H54 (cell line): Measurements from ENCODE around the gene JARID2.
A peak's percentile ranks its signal among the peaks of the same experiment; 100 is the strongest.

Source experiments
- DNase-seq: peaks from one replicate; pipeline ENCODE4 v3.0.0; 2011; ENCODE audit warnings: low spot score, mixed read lengths; ENCODE audit not compliant: insufficient read length
- FAIRE-seq: peaks from 3 replicates; lab custom pipeline; 2011; peaks lifted over from hg19 to GRCh38; lab: Jason Lieb, UNC
- POLR2A ChIP-seq: IDR thresholded peaks from 2 replicates; pipeline ENCODE4 v1.6.1; 2011; ENCODE audit warnings: low read depth, mild to moderate bottlenecking, low read length

The JARID2 gene

GRCh38 chr6:15245361-15246216, at the start of gene JARID2:
Gene JARID2 (plus strand): TSS chr6:15246069. CDS start chr6:15246540, 471 bp downstream.
- peak; percentile 24; the same call in 1 of the 2 replicates for TF ChIP-seq POLR2A
- FAIRE-seq (peak; percentile 78), DNase-seq (peak; percentile 98)

GRCh38 chr6:15200087-15200486, 45.8 kb upstream of the JARID2 start:
- no peak for TF ChIP-seq POLR2A
- FAIRE-seq (no peak), DNase-seq (no peak)

- FAIRE-seq (no peak), DNase-seq (no peak)
- TF ChIP-seq POLR2A: no peak
Measured at GRCh38 chr6:15205321-15205720, 40.5 kb upstream of the JARID2 start.

- TF ChIP-seq POLR2A: no peak
- DNase-seq (no peak), FAIRE-seq (no peak)
Measured at GRCh38 chr6:15206887-15207286, 39.0 kb upstream of the JARID2 start.

- no peak for TF ChIP-seq POLR2A
- FAIRE-seq (no peak), DNase-seq (no peak)
Measured at GRCh38 chr6:15207923-15208322, 37.9 kb upstream of the JARID2 start.

- no peak for TF ChIP-seq POLR2A
- DNase-seq (no peak), FAIRE-seq (no peak)
Measured at GRCh38 chr6:15213838-15214400, 31.9 kb upstream of the JARID2 start.

- FAIRE-seq: no peak
- no peak for DNase-seq
- no peak for TF ChIP-seq POLR2A
Measured at GRCh38 chr6:15218401-15218800, 27.5 kb upstream of the JARID2 start.

- DNase-seq (no peak), FAIRE-seq (no peak)
- no peak for TF ChIP-seq POLR2A
Measured at GRCh38 chr6:15220062-15220461, 25.8 kb upstream of the JARID2 start.

- TF ChIP-seq POLR2A: no peak
- no peak for FAIRE-seq
- no peak for DNase-seq
Measured at GRCh38 chr6:15227827-15228318, 18.0 kb upstream of the JARID2 start.

- no peak for FAIRE-seq
Measured at GRCh38 chr6:15230827-15231226, 15.0 kb upstream of the JARID2 start.

GRCh38 chr6:15232836-15233510, 12.9 kb upstream of the JARID2 start:
- FAIRE-seq (no peak), DNase-seq (no peak)
- TF ChIP-seq POLR2A: no peak

More at GRCh38 chr6:15230827-15231226, 15.0 kb upstream of the JARID2 start:
- TF ChIP-seq POLR2A: no peak
- no peak for DNase-seq

GRCh38 chr6:15234068-15234758, 11.7 kb upstream of the JARID2 start:
- no peak for TF ChIP-seq POLR2A
- FAIRE-seq: no peak

GRCh38 chr6:15239616-15240364, 6.1 kb upstream of the JARID2 start:
- TF ChIP-seq POLR2A: no peak
- FAIRE-seq (no peak), DNase-seq (no peak)

More at GRCh38 chr6:15234068-15234758, 11.7 kb upstream of the JARID2 start:
- DNase-seq: no peak

- TF ChIP-seq POLR2A: no peak
- DNase-seq (no peak), FAIRE-seq (no peak)
Measured at GRCh38 chr6:15242503-15242902, 3.4 kb upstream of the JARID2 start.
